OCI-LY7 (cell line): ENCODE measurements around the gene SNCA. TPM values are rescaled to one million over a fixed set of nuclear protein-coding genes. Genes with fewer than 3 reads are reported as not detected.

Experiments used
- BruUV-seq: library from RNA; stranded (reverse); fragments of 400-500 nt; replicated peaks from 2 replicates; lab custom pipeline; 2021; lab: Mats Ljungman, UMichigan
- CTCF ChIA-PET: fragments of 300-600 bp; sonication (Branson Sonifier 250); formaldehyde crosslinking; loops from one replicate; lab custom pipeline; 2022; ENCODE audit warnings: antibody characterized with exemption; ENCODE audit not compliant: unreplicated experiment; lab: Charles Lee
- POLR2A ChIA-PET: fragments of 300-600 bp; sonication (Branson Sonifier 250); formaldehyde crosslinking; loops from one replicate; lab custom pipeline; 2022; ENCODE audit warnings: antibody characterized with exemption; lab: Charles Lee
- DNase-seq: peaks from one replicate; pipeline ENCODE4 v3.0.0-alpha.2; 2015; ENCODE audit warnings: low spot score
- H2AFZ ChIP-seq: fragments of 200-600 bp; sonication (generic), shearing (Covaris generic); 2 replicates; pipeline ENCODE4 v1.6.1; 2014; ENCODE audit warnings: mild to moderate bottlenecking, antibody characterized with exemption, low read length, moderate library complexity
- H3K27ac ChIP-seq: fragments of 200-600 bp; sonication (generic); 2 replicates; pipeline ENCODE4 v1.5.1; 2014; ENCODE audit warnings: mixed run types, low read depth, mild to moderate bottlenecking, moderate library complexity, low read length, inconsistent platforms; ENCODE audit not compliant: poor library complexity, severe bottlenecking
- H3K36me3 ChIP-seq: fragments of 200-600 bp; sonication (generic); 2 replicates; pipeline ENCODE4 v1.6.1; 2014; ENCODE audit warnings: mild to moderate bottlenecking, antibody characterized with exemption, low read length, moderate library complexity, mixed read lengths; ENCODE audit not compliant: insufficient read depth
- H3K4me1 ChIP-seq: fragments of 200-600 bp; sonication (generic); 2 replicates; pipeline ENCODE4 v1.5.1; 2014; ENCODE audit warnings: mild to moderate bottlenecking, low read length; ENCODE audit not compliant: insufficient read depth, poor library complexity, severe bottlenecking
- H3K4me2 ChIP-seq: fragments of 200-600 bp; sonication (generic); 2 replicates; pipeline ENCODE4 v1.6.1; 2014; ENCODE audit warnings: mild to moderate bottlenecking, low read length
- H3K4me3 ChIP-seq: fragments of 200-600 bp; sonication (generic); 2 replicates; pipeline ENCODE4 v1.5.1; 2014; ENCODE audit warnings: mild to moderate bottlenecking, low read depth, low read length; ENCODE audit not compliant: poor library complexity, severe bottlenecking
- H3K79me2 ChIP-seq: fragments of 200-600 bp; sonication (generic); 2 replicates; pipeline ENCODE4 v1.6.1; 2016; ENCODE audit warnings: low read depth, mild to moderate bottlenecking, low read length, moderate library complexity, mixed read lengths; ENCODE audit not compliant: insufficient read depth
- H3K9me2 ChIP-seq: fragments of 200-600 bp; sonication (generic); 2 replicates; pipeline ENCODE4 v1.6.1; 2016; ENCODE audit warnings: mild to moderate bottlenecking, low read length, mixed read lengths; ENCODE audit not compliant: insufficient read depth
- H3K9me3 ChIP-seq: fragments of 200-600 bp; sonication (generic); 2 replicates; pipeline ENCODE4 v1.6.1; 2014; ENCODE audit warnings: mild to moderate bottlenecking, mixed run types, low read length, mixed read lengths
- H4K20me1 ChIP-seq: fragments of 200-600 bp; sonication (generic); 2 replicates; pipeline ENCODE4 v1.6.1; 2014; ENCODE audit warnings: mild to moderate bottlenecking, antibody characterized with exemption, low read length, moderate library complexity, mixed read lengths; ENCODE audit not compliant: insufficient read depth
- CTCF ChIP-seq: fragments of 200-600 bp; sonication (generic); conservative IDR thresholded peaks from 2 replicates; pipeline ENCODE4 v1.5.1; 2014; ENCODE audit warnings: mild to moderate bottlenecking, antibody characterized with exemption, low read length, moderate library complexity, mixed read lengths
- EZH2phosphoT487 ChIP-seq: fragments of 200-600 bp; sonication (generic); IDR thresholded peaks from 2 replicates; pipeline ENCODE4 v1.6.1; 2018; ENCODE audit warnings: low read depth, borderline replicate concordance, mild to moderate bottlenecking, mixed run types, antibody characterized with exemption, low read length, moderate library complexity, mixed read lengths
- intact Hi-C: fragments of 100-400 bp; cut with micrococcal nuclease; formaldehyde crosslinking; loops from one replicate; pipeline ENCODE4 v1.10.0; 2022; ENCODE audit not compliant: unreplicated experiment
- total RNA-seq, 2 experiments: library from RNA; depleted of rRNA in 1 of 2; stranded (reverse); fragments of >200 nt in 1 of 2; shearing (Covaris generic) in 1 of 2; gene quantifications; 2 replicates each; pipeline ENCODE4 v1.2.3, GENCODE V29; 2014 to 2022

The SNCA gene
- total RNA-seq, 2 experiments from 2014 or later, result not detected

GRCh38 chr4:89741768-89742167 lies 95.2 kb downstream of the SNCA start:
- TF ChIP-seq CTCF, result no peak
- no peak for TF ChIP-seq EZH2phosphoT487
- H3K4me3 ChIP-seq, result no peak overlapping the region
- intact Hi-C loops, result no loop called here
- no peaks in the 10 kb centered on the region for H3K4me1 ChIP-seq
- H4K20me1 ChIP-seq, result no peaks in the 10 kb centered on the region
- no peak overlapping the region for H3K4me2 ChIP-seq
- no peak for DNase-seq
- H3K9me3 ChIP-seq, result no peaks in the 10 kb centered on the region
- ChIA-PET POLR2A (no interaction called here), CTCF (no interaction called here)
- BruUV-seq, result no TSS peak
- H3K27ac ChIP-seq, result no peak overlapping the region
- H3K79me2 ChIP-seq, result no peaks in the 10 kb centered on the region
- H3K9me2 ChIP-seq, result no peaks in the 10 kb centered on the region
- H2AFZ ChIP-seq, result no peak overlapping the region
- H3K36me3 ChIP-seq, result no peaks in the 10 kb centered on the region

GRCh38 chr4:89739311-89739988 lies 97.5 kb downstream of the SNCA start:
- TF ChIP-seq EZH2phosphoT487 (no peak), CTCF (no peak)
- Histone ChIP-seq H3K27ac (no peak overlapping the region), H3K9me3 (no peaks in the 10 kb centered on the region), H3K4me1 (no peaks in the 10 kb centered on the region), H3K4me2 (no peak overlapping the region), H4K20me1 (no peaks in the 10 kb centered on the region), H3K9me2 (no peaks in the 10 kb centered on the region), H2AFZ (no peak overlapping the region), H3K79me2 (no peaks in the 10 kb centered on the region), H3K36me3 (no peaks in the 10 kb centered on the region), H3K4me3 (no peak overlapping the region)
- ChIA-PET POLR2A (no interaction called here), CTCF (no interaction called here)
- intact Hi-C loops, result no loop called here
- DNase-seq, result no peak
- no TSS peak for BruUV-seq

- Histone ChIP-seq H3K9me2 (no peaks in the 10 kb centered on the region), H3K79me2 (no peaks in the 10 kb centered on the region), H4K20me1 (no peaks in the 10 kb centered on the region), H3K27ac (no peak overlapping the region), H3K4me3 (no peak overlapping the region), H3K36me3 (no peaks in the 10 kb centered on the region), H2AFZ (no peak overlapping the region), H3K4me2 (no peak overlapping the region), H3K9me3 (no peaks in the 10 kb centered on the region), H3K4me1 (no peaks in the 10 kb centered on the region)
- TF ChIP-seq EZH2phosphoT487 (no peak), CTCF (no peak)
- CTCF ChIA-PET, result no interaction called here
- DNase-seq, result no peak
- POLR2A ChIA-PET, result interaction anchor here (0.6 to 0.7 kb wide), 4 partner anchors 23 to 249 kb away, joined by 3 to 6 read pairs (median 3); no protein-coding TSS in a partner anchor
- intact Hi-C loops, result no loop called here
- BruUV-seq, result no TSS peak
Measured at GRCh38 chr4:89737888-89738287, 99.1 kb downstream of the SNCA start.
